Gastrocnemius medialis (tissue), 4 donors: Measurements from ENCODE around the gene CNPY4.

ENCODE experiments used
- POLR2A ChIP-seq, 2 donors: fragments of 450-650 bp; IDR thresholded peaks; one replicate each; pipeline ENCODE4 v1.6.1; 2017; ENCODE audit warnings: antibody characterized with exemption in 2 of 2, mild to moderate bottlenecking in 2 of 2, moderate library complexity in 2 of 2
- TF ChIP-seq, protein P1 (sequence below), 5 experiments: fragments of 450-650 bp in 3 of 5; fragments of 200-600 bp in 2 of 5; sonication (generic) in 2 of 5; IDR thresholded peaks in 4 of 5; conservative IDR thresholded peaks in 1 of 5; 1 replicate in 4 of 5; 2 replicates in 1 of 5; pipeline ENCODE4 v1.5.1; 2016 to 2019; ENCODE audit warnings: antibody characterized with exemption in 5 of 5, mild to moderate bottlenecking in 3 of 5, moderate library complexity in 3 of 5

DNA sequence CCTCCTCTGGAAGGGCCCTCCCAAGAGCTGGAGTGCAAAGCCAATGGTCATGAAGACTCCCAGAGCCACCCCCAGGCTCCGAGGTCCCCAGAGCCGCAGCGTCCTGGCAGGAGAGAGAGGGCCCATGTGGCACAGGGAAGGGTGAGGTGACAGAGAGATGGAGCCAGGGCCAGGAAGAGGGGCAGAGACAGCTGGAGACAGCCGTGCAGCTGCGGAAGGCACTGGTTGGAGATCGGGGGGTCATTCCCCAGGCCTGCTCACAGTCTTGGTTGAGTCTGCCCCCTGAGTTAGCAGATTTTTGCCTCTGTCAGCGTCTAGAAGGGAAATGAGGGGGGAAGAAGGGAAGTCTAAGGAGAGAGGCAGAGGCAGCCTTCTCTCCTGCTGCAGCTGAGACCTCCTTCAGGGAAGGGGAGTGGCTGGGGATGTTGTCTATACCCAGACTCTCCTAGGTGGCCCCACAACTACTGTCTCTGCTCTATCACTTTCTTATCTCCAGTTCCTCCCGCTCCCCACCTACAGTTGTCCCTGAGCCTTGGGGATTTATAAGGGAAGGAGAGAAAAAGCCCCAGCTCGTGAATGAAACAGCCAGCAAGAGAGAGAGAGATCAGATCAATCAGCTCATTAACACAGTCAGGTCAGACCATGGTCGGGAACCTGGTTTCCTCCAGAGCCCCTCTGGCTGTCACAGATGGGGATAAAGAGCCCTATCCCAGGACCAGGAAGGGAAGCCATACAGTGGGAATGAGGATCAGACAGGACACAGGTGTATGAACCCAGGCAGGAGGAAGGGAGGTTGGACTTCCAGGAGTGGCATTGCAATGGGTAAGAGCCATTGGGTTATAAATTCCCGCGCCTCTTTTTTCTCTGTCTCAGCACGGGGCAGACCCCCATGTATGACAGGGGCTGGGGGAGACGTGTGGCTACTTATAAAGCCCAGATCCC, 47.8 kb downstream of the CNPY4 start:
- TF ChIP-seq, protein P1, sequence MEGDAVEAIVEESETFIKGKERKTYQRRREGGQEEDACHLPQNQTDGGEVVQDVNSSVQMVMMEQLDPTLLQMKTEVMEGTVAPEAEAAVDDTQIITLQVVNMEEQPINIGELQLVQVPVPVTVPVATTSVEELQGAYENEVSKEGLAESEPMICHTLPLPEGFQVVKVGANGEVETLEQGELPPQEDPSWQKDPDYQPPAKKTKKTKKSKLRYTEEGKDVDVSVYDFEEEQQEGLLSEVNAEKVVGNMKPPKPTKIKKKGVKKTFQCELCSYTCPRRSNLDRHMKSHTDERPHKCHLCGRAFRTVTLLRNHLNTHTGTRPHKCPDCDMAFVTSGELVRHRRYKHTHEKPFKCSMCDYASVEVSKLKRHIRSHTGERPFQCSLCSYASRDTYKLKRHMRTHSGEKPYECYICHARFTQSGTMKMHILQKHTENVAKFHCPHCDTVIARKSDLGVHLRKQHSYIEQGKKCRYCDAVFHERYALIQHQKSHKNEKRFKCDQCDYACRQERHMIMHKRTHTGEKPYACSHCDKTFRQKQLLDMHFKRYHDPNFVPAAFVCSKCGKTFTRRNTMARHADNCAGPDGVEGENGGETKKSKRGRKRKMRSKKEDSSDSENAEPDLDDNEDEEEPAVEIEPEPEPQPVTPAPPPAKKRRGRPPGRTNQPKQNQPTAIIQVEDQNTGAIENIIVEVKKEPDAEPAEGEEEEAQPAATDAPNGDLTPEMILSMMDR (IDR thresholded peaks at IDR 0.05 in 4 of 5, conservative IDR thresholded peaks at IDR 0.05 in 1 of 5) = no peak
- TF ChIP-seq POLR2A (IDR thresholded peaks at IDR 0.05) = no peak
